Endometrial microvascular endothelial cells (primary cell): ENCODE data around the gene ARRDC1. TPM values are rescaled to one million over a fixed set of nuclear protein-coding genes. Genes with fewer than 3 reads are reported as not detected.

ENCODE experiments used
- in situ Hi-C: cut with HindIII; loops from 2 replicates; pipeline ENCODE4 v1.10.0; 2017; ENCODE audit warnings: low sequenced_read_pairs, low pct_unique_long_range_greater_than_20kb; ENCODE audit errors: inconsistent ontology term
- total RNA-seq: library from RNA; depleted of rRNA; stranded (reverse); fragments of >200 nt; gene quantifications from one replicate; pipeline ENCODE4 v1.2.3, GENCODE V29; 2015; ENCODE audit errors: inconsistent ontology term

The ARRDC1 gene
- total RNA-seq, 1 donor from 2014 or later: 30.2 TPM

- in situ Hi-C loops: no loop called here
Measured at GRCh38 chr9:137656416-137656815, 50.9 kb downstream of the ARRDC1 start.

- in situ Hi-C loops: no loop called here
Measured at GRCh38 chr9:137657606-137658005, 52.1 kb downstream of the ARRDC1 start.

- in situ Hi-C loops: no loop called here
Measured at GRCh38 chr9:137658781-137659180, 53.3 kb downstream of the ARRDC1 start.

- in situ Hi-C loops: no loop called here
Measured at GRCh38 chr9:137660144-137660543, 54.7 kb downstream of the ARRDC1 start.

GRCh38 chr9:137663584-137663983 is 58.1 kb downstream of the ARRDC1 start:
- in situ Hi-C loops: no loop called here

- in situ Hi-C loops: no loop called here
Measured at GRCh38 chr9:137664676-137665075, 59.2 kb downstream of the ARRDC1 start.

Other genes with a start within 250 kb of the ARRDC1 start
- 4.0 TPM for gene EXD3, start 182.5 kb upstream of the ARRDC1 start, total RNA-seq
- 0.74 TPM for gene NOXA1, start 182.3 kb upstream of the ARRDC1 start, total RNA-seq
- gene ENTPD8, start 164.3 kb upstream of the ARRDC1 start, total RNA-seq: not detected
- 43.8 TPM for gene NSMF, start 146.4 kb upstream of the ARRDC1 start, total RNA-seq
- gene PNPLA7, start 55.3 kb upstream of the ARRDC1 start, total RNA-seq: under 0.01 TPM
- 107 TPM for gene MRPL41, start 53.8 kb upstream of the ARRDC1 start, total RNA-seq
- gene DPH7, start 26.8 kb upstream of the ARRDC1 start, total RNA-seq: 37.2 TPM
- gene ZMYND19, start 15.2 kb upstream of the ARRDC1 start, total RNA-seq: 27.8 TPM
- gene EHMT1, start 13.3 kb downstream of the ARRDC1 start, total RNA-seq: 69.0 TPM